DND-41 (cell line): ENCODE data around the gene PIK3R6.

Source experiments
- CTCF ChIP-seq: IDR thresholded peaks from 2 replicates; pipeline ENCODE4 v1.5.1; 2012; ENCODE audit warnings: borderline replicate concordance, low read length, moderate library complexity, mild to moderate bottlenecking; ENCODE audit not compliant: poor library complexity, severe bottlenecking; ENCODE audit errors: extremely low read depth
- EZH2 ChIP-seq: IDR thresholded peaks from 3 replicates; pipeline ENCODE4 v1.6.1; 2012; ENCODE audit warnings: borderline replicate concordance, low read depth, mild to moderate bottlenecking, moderate library complexity, low read length, inconsistent platforms; ENCODE audit not compliant: severe bottlenecking

- TF ChIP-seq EZH2, result no peak
- TF ChIP-seq CTCF, result no peak
These were observed 15.9 kb upstream of the PIK3R6 start for GRCh38 chr17:8883353-8883752.
